HepG2 (cell line): ENCODE measurements around the gene DPM2. TPM values are rescaled to one million over a fixed set of nuclear protein-coding genes. Genes with fewer than 3 reads are reported as not detected.

ENCODE experiments used
- ATAC-seq: fragments of 200-7000 bp; cut with Tn5 transposase; 3 replicates; pipeline ENCODE4 v1.9.1; 2020; ENCODE audit warnings: mild to moderate bottlenecking, moderate library complexity
- BruUV-seq: library from RNA; stranded (reverse); fragments of 400-500 nt; replicated peaks from 2 replicates; lab custom pipeline; 2021; lab: Mats Ljungman, UMichigan
- CTCF ChIA-PET: fragments of 300-600 bp; formaldehyde crosslinking; extraction: SDS; loops from one replicate; lab custom pipeline; 2021; ENCODE audit warnings: low total read pairs, inconsistent platforms, low intra/inter-chr PET ratio; lab: Yijun Ruan, JAX
- POLR2A ChIA-PET: fragments of 350-600 bp; sonication (Branson Sonifier 250); formaldehyde crosslinking; loops from one replicate; lab custom pipeline; 2020; ENCODE audit warnings: antibody characterized with exemption, inconsistent platforms; lab: Yijun Ruan, JAX
- DNase-seq: peaks from one replicate; pipeline ENCODE4 v3.0.0-alpha.2; 2015; ENCODE audit warnings: low spot score
- FAIRE-seq: peaks from 3 replicates; lab custom pipeline; 2011; peaks lifted over from hg19 to GRCh38; lab: Jason Lieb, UNC
- H2AFZ ChIP-seq: one replicate; pipeline ENCODE4 v1.6.1; 2011; ENCODE audit warnings: low read length, inconsistent platforms
- H3K27ac ChIP-seq: fragments of 300-600 bp; 3 replicates; pipeline ENCODE4 v1.8.0; 2011; ENCODE audit warnings: mixed run types, mild to moderate bottlenecking, mixed read lengths, low read length, inconsistent platforms; ENCODE audit not compliant: insufficient read depth; ENCODE audit errors: extremely low read length
- H3K27me3 ChIP-seq, 2 experiments: fragments of 200-600 bp in 1 of 2; 2 replicates in 1 of 2; 3 replicates in 1 of 2; pipeline versions ENCODE4 v1.6.0 to v1.8.0; 2011; ENCODE audit warnings: low read length in 2 of 2, mild to moderate bottlenecking in 2 of 2, moderate library complexity in 2 of 2, inconsistent platforms in 1 of 2; ENCODE audit not compliant: insufficient read depth in 2 of 2, control insufficient read depth in 1 of 2
- H3K36me3 ChIP-seq, 2 experiments: fragments of 200-600 bp in 1 of 2; replicated peaks in 1 of 2; 2 replicates in 1 of 2; 3 replicates in 1 of 2; pipeline versions ENCODE4 v1.5.1 to v1.8.0; 2011; ENCODE audit warnings: low read length in 2 of 2, inconsistent platforms in 1 of 2; ENCODE audit not compliant: insufficient read depth in 2 of 2, control insufficient read depth in 1 of 2
- H3K4me1 ChIP-seq: 2 replicates; pipeline ENCODE4 v1.5.1; 2012; ENCODE audit warnings: low read length, inconsistent platforms; ENCODE audit not compliant: insufficient read depth
- H3K4me2 ChIP-seq: 2 replicates; pipeline ENCODE4 v1.6.0; 2011; ENCODE audit warnings: low read depth, low read length, inconsistent platforms
- H3K4me3 ChIP-seq, 3 experiments: fragments of 200-600 bp in 1 of 3; sonication (generic), shearing (Covaris generic) in 1 of 3; replicated peaks in 1 of 3; 2 replicates each; pipeline ENCODE4 v1.5.1; 2011 to 2016; ENCODE audit warnings: low read length in 3 of 3, inconsistent platforms in 2 of 3, low read depth in 2 of 3, mild to moderate bottlenecking in 2 of 3, control low read depth in 1 of 3, mixed read lengths in 1 of 3; ENCODE audit not compliant: insufficient read depth in 1 of 3
- H3K79me2 ChIP-seq: one replicate; pipeline ENCODE4 v1.6.1; 2011; ENCODE audit warnings: low read length, inconsistent platforms; ENCODE audit not compliant: insufficient read depth
- H3K9ac ChIP-seq: 2 replicates; pipeline ENCODE4 v1.6.0; 2011; ENCODE audit warnings: mild to moderate bottlenecking, low read depth, low read length, inconsistent platforms; ENCODE audit not compliant: insufficient read depth
- H3K9me3 ChIP-seq: 2 replicates; pipeline ENCODE4 v1.5.1; 2012; ENCODE audit warnings: mild to moderate bottlenecking, low read length
- H4K20me1 ChIP-seq: 2 replicates; pipeline ENCODE4 v1.6.0; 2011; ENCODE audit warnings: inconsistent platforms, mild to moderate bottlenecking, low read length, moderate library complexity; ENCODE audit not compliant: insufficient read depth
- HOXA7 ChIP-seq: sonication (generic); formaldehyde crosslinking; IDR thresholded peaks from 2 replicates; pipeline ENCODE4 v1.8.1; 2022; ENCODE audit warnings: mild to moderate bottlenecking, missing genetic modification reagents, moderate library complexity
- MYC ChIP-seq: sonication (generic); formaldehyde crosslinking; IDR thresholded peaks from 2 replicates; pipeline ENCODE4 v1.9.0; 2021; ENCODE audit warnings: missing genetic modification reagents, borderline replicate concordance
- SIN3A ChIP-seq: IDR thresholded peaks from 2 replicates; pipeline ENCODE4 v1.6.1; 2011; ENCODE audit warnings: low read depth, mild to moderate bottlenecking, control low read depth, low read length, borderline replicate concordance
- ZIK1 ChIP-seq: sonication (generic); formaldehyde crosslinking; IDR thresholded peaks from 2 replicates; pipeline ENCODE4 v1.5.0; 2020; ENCODE audit warnings: mild to moderate bottlenecking, low read depth, missing genetic modification reagents, borderline replicate concordance
- WGBS: methylation state at CpG from one replicate; pipeline ENCODE4 v1.1.6; 2017; ENCODE audit warnings: low lambda C conversion rate; 5-methylcytosine and 5-hydroxymethylcytosine counted together
- in situ Hi-C: cut with HindIII; loops from 2 replicates; pipeline ENCODE4 v1.10.0; 2017; ENCODE audit warnings: low pct_unique_long_range_greater_than_20kb; ENCODE audit not compliant: extremely low pct_ligation_motif_present
- intact Hi-C: fragments of 100-400 bp; cut with micrococcal nuclease; formaldehyde crosslinking; loops from one replicate; pipeline ENCODE4 v1.10.0; 2022; ENCODE audit not compliant: unreplicated experiment
- polyA plus RNA-seq, 8 experiments: library from polyadenylated mRNA; depleted of rRNA in 3 of 8; stranded (reverse) in 7 of 8; unstranded in 1 of 8; fragments of >200 nt; fragmentation: Illumina TruSeq in 4 of 8; extraction: Trizol in 4 of 8; gene quantifications; 2 replicates each; pipeline versions ENCODE4 v1.2.1 to v1.2.3, GENCODE V29; 2011 to 2016; ENCODE audit warnings: low read depth in 4 of 8, missing spikeins in 1 of 8, mixed read lengths in 1 of 8; ENCODE audit not compliant: insufficient read depth in 1 of 8
- total RNA-seq, 5 experiments: library from RNA; depleted of rRNA; stranded (reverse); fragments of >200 nt; fragmentation: Illumina TruSeq; extraction: Trizol; gene quantifications; 2 replicates each; pipeline ENCODE4 v1.2.3, GENCODE V29; 2016; ENCODE audit warnings: low read depth in 1 of 5
- TF ChIP-seq, protein P1 (sequence below): sonication (generic); formaldehyde crosslinking; IDR thresholded peaks from 2 replicates; pipeline ENCODE4 v1.4.0; 2020; ENCODE audit warnings: missing genetic modification reagents, mild to moderate bottlenecking, borderline replicate concordance
- TF ChIP-seq, protein P2 (sequence below): sonication (generic); formaldehyde crosslinking; IDR thresholded peaks from 2 replicates; pipeline ENCODE4 v1.4.0; 2020; ENCODE audit warnings: missing genetic modification reagents

DPM2 gene
- total and polyA plus RNA-seq, 2 of the 13 experiments (the other 11 are each of a cell fraction or from before 2014, with no cell fraction given): 24.8 to 35.3 TPM

DNA sequence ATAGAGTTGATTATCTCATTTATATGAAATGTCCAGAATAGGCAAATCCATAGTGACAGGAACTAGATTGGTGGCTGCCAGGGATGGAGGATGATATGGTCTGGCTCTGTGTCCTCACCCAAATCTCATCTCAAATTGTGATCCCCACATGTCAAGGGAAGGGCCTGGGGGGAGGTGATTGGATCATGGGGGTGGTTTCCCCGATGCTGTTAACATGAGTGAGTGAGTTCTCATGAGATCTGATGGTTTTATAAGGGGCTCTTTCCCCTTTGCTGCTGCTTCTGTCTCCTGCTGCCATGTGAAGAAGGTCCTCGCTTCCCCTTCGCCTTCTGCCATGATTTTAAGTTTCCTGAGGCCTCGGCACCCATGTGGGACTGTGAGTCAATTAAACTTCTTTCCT lies 21.7 kb upstream of the DPM2 start (continued):
- TF ChIP-seq, protein P1, sequence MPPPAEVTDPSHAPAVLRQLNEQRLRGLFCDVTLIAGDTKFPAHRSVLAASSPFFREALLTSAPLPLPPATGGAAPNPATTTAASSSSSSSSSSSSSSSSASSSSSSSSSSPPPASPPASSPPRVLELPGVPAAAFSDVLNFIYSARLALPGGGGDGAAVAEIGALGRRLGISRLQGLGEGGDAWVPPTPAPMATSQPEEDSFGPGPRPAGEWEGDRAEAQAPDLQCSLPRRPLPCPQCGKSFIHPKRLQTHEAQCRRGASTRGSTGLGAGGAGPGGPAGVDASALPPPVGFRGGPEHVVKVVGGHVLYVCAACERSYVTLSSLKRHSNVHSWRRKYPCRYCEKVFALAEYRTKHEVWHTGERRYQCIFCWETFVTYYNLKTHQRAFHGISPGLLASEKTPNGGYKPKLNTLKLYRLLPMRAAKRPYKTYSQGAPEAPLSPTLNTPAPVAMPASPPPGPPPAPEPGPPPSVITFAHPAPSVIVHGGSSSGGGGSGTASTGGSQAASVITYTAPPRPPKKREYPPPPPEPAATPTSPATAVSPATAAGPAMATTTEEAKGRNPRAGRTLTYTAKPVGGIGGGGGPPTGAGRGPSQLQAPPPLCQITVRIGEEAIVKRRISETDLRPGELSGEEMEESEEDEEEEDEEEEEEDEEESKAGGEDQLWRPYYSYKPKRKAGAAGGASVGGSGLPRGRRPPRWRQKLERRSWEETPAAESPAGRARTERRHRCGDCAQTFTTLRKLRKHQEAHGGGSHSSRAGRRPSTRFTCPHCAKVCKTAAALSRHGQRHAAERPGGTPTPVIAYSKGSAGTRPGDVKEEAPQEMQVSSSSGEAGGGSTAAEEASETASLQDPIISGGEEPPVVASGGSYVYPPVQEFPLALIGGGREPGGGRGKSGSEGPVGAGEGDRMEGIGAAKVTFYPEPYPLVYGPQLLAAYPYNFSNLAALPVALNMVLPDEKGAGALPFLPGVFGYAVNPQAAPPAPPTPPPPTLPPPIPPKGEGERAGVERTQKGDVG (CRISPR knock-in tag): no peak
- no peak for TF ChIP-seq ZIK1 (CRISPR knock-in tag)
- no peak for TF ChIP-seq SIN3A

DNA sequence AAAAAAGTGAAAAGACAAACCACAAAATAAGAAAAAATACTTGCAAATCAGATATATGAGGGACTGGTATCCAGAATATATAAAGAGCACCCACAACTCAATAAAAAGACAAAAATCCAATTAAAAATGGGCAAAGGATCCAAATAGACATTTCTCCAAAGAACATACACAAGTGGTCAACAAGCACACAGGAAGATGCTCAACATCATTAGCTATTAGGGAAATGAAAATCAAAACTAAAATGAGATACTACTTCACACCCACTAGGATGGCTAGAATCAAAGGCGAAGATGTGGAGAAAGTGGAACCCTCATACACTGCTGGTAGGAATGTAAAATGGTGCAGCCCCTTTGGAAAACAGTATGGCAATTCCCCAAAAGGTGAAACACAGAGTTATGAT lies 21.1 kb upstream of the DPM2 start:
- Histone ChIP-seq H3K4me3 (no peak overlapping the region), H2AFZ (no peak overlapping the region), H3K9ac (no peak overlapping the region), H3K4me2 (no peak overlapping the region), H3K36me3 (peaks cover 0 to 9% of the 10 kb centered on the region in 2 experiments; a peak in 3 of 5 replicates), H3K27me3 (no peaks in the 10 kb centered on the region), H3K9me3 (no peaks in the 10 kb centered on the region), H3K27ac (no peak overlapping the region), H3K4me1 (peaks cover 51% of the 10 kb centered on the region), H3K79me2 (peaks cover 87% of the 10 kb centered on the region), H4K20me1 (0 out of 2 replicates have a peak, but pooled peaks cover 3% of the 10 kb centered on the region)
- intact Hi-C loops (no loop called here), in situ Hi-C loops (no loop called here)
- 100% methylated on average over 1 of the region's 1 CpG for WGBS
- TF ChIP-seq MYC (no peak), HOXA7 (no peak)
- TF ChIP-seq, protein P2, sequence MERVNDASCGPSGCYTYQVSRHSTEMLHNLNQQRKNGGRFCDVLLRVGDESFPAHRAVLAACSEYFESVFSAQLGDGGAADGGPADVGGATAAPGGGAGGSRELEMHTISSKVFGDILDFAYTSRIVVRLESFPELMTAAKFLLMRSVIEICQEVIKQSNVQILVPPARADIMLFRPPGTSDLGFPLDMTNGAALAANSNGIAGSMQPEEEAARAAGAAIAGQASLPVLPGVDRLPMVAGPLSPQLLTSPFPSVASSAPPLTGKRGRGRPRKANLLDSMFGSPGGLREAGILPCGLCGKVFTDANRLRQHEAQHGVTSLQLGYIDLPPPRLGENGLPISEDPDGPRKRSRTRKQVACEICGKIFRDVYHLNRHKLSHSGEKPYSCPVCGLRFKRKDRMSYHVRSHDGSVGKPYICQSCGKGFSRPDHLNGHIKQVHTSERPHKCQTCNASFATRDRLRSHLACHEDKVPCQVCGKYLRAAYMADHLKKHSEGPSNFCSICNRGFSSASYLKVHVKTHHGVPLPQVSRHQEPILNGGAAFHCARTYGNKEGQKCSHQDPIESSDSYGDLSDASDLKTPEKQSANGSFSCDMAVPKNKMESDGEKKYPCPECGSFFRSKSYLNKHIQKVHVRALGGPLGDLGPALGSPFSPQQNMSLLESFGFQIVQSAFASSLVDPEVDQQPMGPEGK (CRISPR knock-in tag): no peak
- ChIA-PET CTCF (no interaction called here), POLR2A (no interaction called here)
- no peak for FAIRE-seq
- ATAC-seq: no peak
- no TSS peak for BruUV-seq
- no peak for DNase-seq
